ENCODE measurements around the gene SRMS. TPM values are rescaled to one million over a fixed set of nuclear protein-coding genes. Genes with fewer than 3 reads are reported as not detected.

The SRMS gene
- total and polyA plus RNA-seq, 2 donors (not counting 1 experiment from before 2014, with no cell fraction given), result 0.17 to 0.54 TPM

GRCh38 chr20:63595416-63596127 lies 48.0 kb upstream of the SRMS start:
- Mint-ChIP-seq H3K9me3 (ENCODE audit: insufficient read depth) (no peaks in the 10 kb centered on the region), H3K27ac (no peak overlapping the region), H3K27me3 (no peaks in the 10 kb centered on the region), H3K4me3 (no peak overlapping the region), H3K4me1 (no peaks in the 10 kb centered on the region)
- WGBS (ENCODE audit: insufficient coverage), result 94% methylated on average over 28 of the region's 30 CpGs
- no peaks in the 10 kb centered on the region for H3K27me3 ChIP-seq (replicated peaks in 1 of 4; ENCODE audit: control extremely low read depth in 1 of 4, control insufficient read depth in 3 of 4, insufficient read depth in 4 of 4, low read length in 3 of 4)
- DNase-seq (no peak), ATAC-seq (ENCODE audit: low read depth) (no peak)
- CTCF ChIA-PET, result no interaction called here
- no peak overlapping the region for H2AFZ ChIP-seq (ENCODE audit: insufficient read depth, low read depth, low read length, poor library complexity, severe bottlenecking)
- peaks cover 8% of the 10 kb centered on the region for H4K20me1 ChIP-seq (ENCODE audit: control insufficient read depth, insufficient read depth, low read length, poor library complexity, severe bottlenecking)
- H3K36me3 ChIP-seq (replicated peaks in 1 of 2; ENCODE audit: control extremely low read depth in 1 of 2, control insufficient read depth in 1 of 2, extremely low read depth in 1 of 2, insufficient read depth in 2 of 2, low read length in 1 of 2), result peaks cover 0 to 60% of the 10 kb centered on the region in 2 experiments
- no peak overlapping the region for H3K4me2 ChIP-seq (replicated peaks; ENCODE audit: low read depth, low read length, poor library complexity, severe bottlenecking)
- intact Hi-C loops (cut with micrococcal nuclease), result no loop called here
- no peaks in the 10 kb centered on the region for H3K4me1 ChIP-seq (ENCODE audit: control insufficient read depth in 2 of 2, insufficient read depth in 2 of 2, low read length in 2 of 2)
- H3K27ac ChIP-seq (ENCODE audit: low read length in 2 of 2), result no peak overlapping the region
- TF ChIP-seq EZH2 (IDR thresholded peaks at IDR 0.05; ENCODE audit: borderline replicate concordance, insufficient read depth, low read depth, low read length, poor library complexity, severe bottlenecking) (no peak), CTCF (IDR thresholded peaks at IDR 0.05) (no peak)
- no peak overlapping the region for H3K9ac ChIP-seq (ENCODE audit: low read length)
- no peak overlapping the region for H3K4me3 ChIP-seq (ENCODE audit: control extremely low read depth in 1 of 5, extremely low read depth in 1 of 5, insufficient read depth in 1 of 5, low read depth in 2 of 5, low read length in 4 of 5)
- peaks cover 6% of the 10 kb centered on the region for H3K79me2 ChIP-seq (ENCODE audit: control insufficient read depth, insufficient read depth, low read length)
- POLR2A ChIA-PET, result no interaction called here
- no peaks in the 10 kb centered on the region for H3K9me3 ChIP-seq (ENCODE audit: control extremely low read depth in 1 of 3, control insufficient read depth in 2 of 3, insufficient read depth in 1 of 3, low read length in 2 of 3)

DNA sequence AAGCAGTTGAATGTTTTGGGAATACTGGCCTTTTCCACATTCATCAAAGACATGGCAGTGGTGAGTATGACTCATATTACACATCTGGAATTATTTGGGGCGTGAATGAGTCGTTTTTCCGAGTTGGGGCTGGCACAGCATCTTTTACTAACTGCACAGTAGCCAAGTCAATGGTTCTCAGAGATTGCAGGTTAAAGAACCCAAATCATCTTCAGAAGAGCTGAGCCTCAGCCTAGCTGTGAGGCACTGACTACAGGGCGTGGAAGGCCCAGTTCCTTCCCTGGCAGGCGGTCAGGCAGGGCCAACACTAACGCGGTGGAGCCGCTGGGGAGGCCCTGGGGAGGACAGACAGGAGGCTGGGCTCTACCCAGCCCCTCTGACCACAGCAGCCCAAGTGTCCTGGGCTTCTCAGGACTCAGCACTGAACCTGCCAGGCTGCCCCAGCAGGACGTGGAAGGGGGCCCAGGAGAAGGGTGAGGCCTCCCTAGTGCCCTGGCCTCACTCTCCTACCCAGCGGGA lies 46.6 kb upstream of the SRMS start:
- ATAC-seq (ENCODE audit: low read depth), result no peak
- no peaks in the 10 kb centered on the region for H3K4me1 Mint-ChIP-seq
- ChIA-PET POLR2A (no interaction called here), CTCF (no interaction called here)
- H3K27me3 Mint-ChIP-seq, result no peaks in the 10 kb centered on the region
- no peak overlapping the region for H2AFZ ChIP-seq (ENCODE audit: insufficient read depth, low read depth, low read length, poor library complexity, severe bottlenecking)
- no peak for DNase-seq
- no peak overlapping the region for H3K9ac ChIP-seq (ENCODE audit: low read length)
- no peaks in the 10 kb centered on the region for H3K9me3 Mint-ChIP-seq (ENCODE audit: insufficient read depth)
- no peaks in the 10 kb centered on the region for H3K4me1 ChIP-seq (ENCODE audit: control insufficient read depth in 2 of 2, insufficient read depth in 2 of 2, low read length in 2 of 2)
- H3K4me3 ChIP-seq (ENCODE audit: control extremely low read depth in 1 of 5, extremely low read depth in 1 of 5, insufficient read depth in 1 of 5, low read depth in 2 of 5, low read length in 4 of 5), result no peak overlapping the region
- intact Hi-C loops (cut with micrococcal nuclease), result no loop called here
- peaks cover 0 to 64% of the 10 kb centered on the region in 2 experiments for H3K36me3 ChIP-seq (replicated peaks in 1 of 2; ENCODE audit: control extremely low read depth in 1 of 2, control insufficient read depth in 1 of 2, extremely low read depth in 1 of 2, insufficient read depth in 2 of 2, low read length in 1 of 2)
- no peak overlapping the region for H3K4me2 ChIP-seq (replicated peaks; ENCODE audit: low read depth, low read length, poor library complexity, severe bottlenecking)
- WGBS (ENCODE audit: insufficient coverage), result 96% methylated on average over 8 of the region's 10 CpGs
- no peak overlapping the region for H3K27ac ChIP-seq (ENCODE audit: low read length in 2 of 2)
- no peak overlapping the region for H3K27ac Mint-ChIP-seq
- H3K27me3 ChIP-seq (replicated peaks in 1 of 4; ENCODE audit: control extremely low read depth in 1 of 4, control insufficient read depth in 3 of 4, insufficient read depth in 4 of 4, low read length in 3 of 4), result no peaks in the 10 kb centered on the region
- H3K4me3 Mint-ChIP-seq, result no peak overlapping the region
- no peak for TF ChIP-seq EZH2 (IDR thresholded peaks at IDR 0.05; ENCODE audit: borderline replicate concordance, insufficient read depth, low read depth, low read length, poor library complexity, severe bottlenecking)
- no peak for TF ChIP-seq CTCF (IDR thresholded peaks at IDR 0.05)
- H4K20me1 ChIP-seq (ENCODE audit: control insufficient read depth, insufficient read depth, low read length, poor library complexity, severe bottlenecking), result peaks cover 4% of the 10 kb centered on the region
- H3K9me3 ChIP-seq (ENCODE audit: control extremely low read depth in 1 of 3, control insufficient read depth in 2 of 3, insufficient read depth in 1 of 3, low read length in 2 of 3), result no peaks in the 10 kb centered on the region
- H3K79me2 ChIP-seq (ENCODE audit: control insufficient read depth, insufficient read depth, low read length), result peaks cover 6% of the 10 kb centered on the region
